AG08396 (cell line): ENCODE measurements around the gene SUGP2.

Experiments used
- DNase-seq: peaks from one replicate; pipeline ENCODE4 v3.0.0; 2012; ENCODE audit warnings: low spot score, mixed read lengths

Gene SUGP2

GRCh38 chr19:19059018-19059836 lies 25.9 kb upstream of the SUGP2 start:
- DNase-seq = no peak

GRCh38 chr19:19057720-19058119 lies 24.4 kb upstream of the SUGP2 start:
- no peak for DNase-seq

- DNase-seq = no peak
Observed at GRCh38 chr19:19057317-19057716, 24.0 kb upstream of the SUGP2 start.

GRCh38 chr19:19056636-19057275 lies 23.4 kb upstream of the SUGP2 start:
- no peak for DNase-seq

- DNase-seq = no peak
Observed at GRCh38 chr19:19055701-19056100, 22.4 kb upstream of the SUGP2 start.

GRCh38 chr19:19054939-19055440 lies 21.7 kb upstream of the SUGP2 start:
- DNase-seq = no peak

GRCh38 chr19:19054315-19054938 lies 21.1 kb upstream of the SUGP2 start:
- no peak for DNase-seq

GRCh38 chr19:19053508-19054314 lies 20.4 kb upstream of the SUGP2 start:
- peak; percentile 71 for DNase-seq

GRCh38 chr19:19052921-19053320 lies 19.6 kb upstream of the SUGP2 start:
- no peak for DNase-seq

GRCh38 chr19:19051478-19052213 lies 18.3 kb upstream of the SUGP2 start:
- no peak for DNase-seq

- no peak for DNase-seq
Observed at GRCh38 chr19:19050731-19051130, 17.4 kb upstream of the SUGP2 start.

GRCh38 chr19:19050104-19050503 lies 16.8 kb upstream of the SUGP2 start:
- no peak for DNase-seq

GRCh38 chr19:19049406-19049805 lies 16.1 kb upstream of the SUGP2 start:
- no peak for DNase-seq

- DNase-seq = no peak
Observed at GRCh38 chr19:19043881-19044280, 10.6 kb upstream of the SUGP2 start.

- DNase-seq = no peak
Observed at GRCh38 chr19:19043481-19043880, 10.2 kb upstream of the SUGP2 start.

GRCh38 chr19:19042732-19043280 lies 9.5 kb upstream of the SUGP2 start:
- DNase-seq = no peak

- DNase-seq = peak; percentile 63
Observed at GRCh38 chr19:19040417-19040816, 7.1 kb upstream of the SUGP2 start.

- DNase-seq = no peak
Observed at GRCh38 chr19:19039901-19040300, 6.6 kb upstream of the SUGP2 start.

- peak; percentile 79 for DNase-seq
Observed at GRCh38 chr19:19034204-19034624, 897 bp upstream of the SUGP2 start.

- DNase-seq = no peak
Observed at GRCh38 chr19:19033176-19033425, 216 bp downstream of the SUGP2 start.

GRCh38 chr19:19032420-19033175 lies 719 bp downstream of the SUGP2 start:
- DNase-seq = peak; percentile 92
